Endothelial cell (in vitro differentiated cells): ENCODE results near the gene EDAR. TPM values are rescaled to one million over a fixed set of nuclear protein-coding genes. Genes with fewer than 3 reads are reported as not detected.

Experiments used
- DNase-seq: peaks from one replicate; pipeline ENCODE4 v3.0.0; 2021; ENCODE audit warnings: low spot score
- H3K27ac Mint-ChIP-seq: one replicate; pipeline ENCODE4 v1.8.0; 2021; ENCODE audit warnings: mixed read lengths, inconsistent platforms; ENCODE audit not compliant: unreplicated experiment
- H3K27me3 Mint-ChIP-seq: one replicate; pipeline ENCODE4 v1.8.0; 2021; ENCODE audit warnings: mild to moderate bottlenecking, moderate library complexity, mixed read lengths, inconsistent platforms; ENCODE audit not compliant: unreplicated experiment
- H3K36me3 Mint-ChIP-seq: one replicate; pipeline ENCODE4 v1.8.0; 2021; ENCODE audit warnings: mild to moderate bottlenecking, low read depth, mixed read lengths, inconsistent platforms; ENCODE audit not compliant: unreplicated experiment
- H3K4me1 Mint-ChIP-seq: one replicate; pipeline ENCODE4 v1.8.0; 2021; ENCODE audit warnings: mild to moderate bottlenecking, mixed read lengths, inconsistent platforms; ENCODE audit not compliant: unreplicated experiment
- H3K4me3 Mint-ChIP-seq: one replicate; pipeline ENCODE4 v1.8.0; 2021; ENCODE audit warnings: mild to moderate bottlenecking, mixed read lengths, inconsistent platforms; ENCODE audit not compliant: unreplicated experiment
- H3K9me3 Mint-ChIP-seq: one replicate; pipeline ENCODE4 v1.8.0; 2021; ENCODE audit warnings: mixed read lengths, inconsistent platforms; ENCODE audit not compliant: unreplicated experiment
- total RNA-seq: library from RNA; stranded (reverse); fragmentation: NEBNext Ultra II Directional; extraction: Animal tissue kit (Norgen Biotek cat#: 25700); gene quantifications from one replicate; pipeline ENCODE4 v1.2.1, GENCODE V29; 2021; ENCODE audit not compliant: unreplicated experiment
- TF ChIP-seq, protein P1 (sequence below): fragments of 200-600 bp; sonication (generic); IDR thresholded peaks from one replicate; pipeline ENCODE4 v1.5.0; 2021; ENCODE audit warnings: antibody characterized with exemption; ENCODE audit not compliant: unreplicated experiment

Gene EDAR
- total RNA-seq, 1 donor from 2014 or later: not detected

DNA sequence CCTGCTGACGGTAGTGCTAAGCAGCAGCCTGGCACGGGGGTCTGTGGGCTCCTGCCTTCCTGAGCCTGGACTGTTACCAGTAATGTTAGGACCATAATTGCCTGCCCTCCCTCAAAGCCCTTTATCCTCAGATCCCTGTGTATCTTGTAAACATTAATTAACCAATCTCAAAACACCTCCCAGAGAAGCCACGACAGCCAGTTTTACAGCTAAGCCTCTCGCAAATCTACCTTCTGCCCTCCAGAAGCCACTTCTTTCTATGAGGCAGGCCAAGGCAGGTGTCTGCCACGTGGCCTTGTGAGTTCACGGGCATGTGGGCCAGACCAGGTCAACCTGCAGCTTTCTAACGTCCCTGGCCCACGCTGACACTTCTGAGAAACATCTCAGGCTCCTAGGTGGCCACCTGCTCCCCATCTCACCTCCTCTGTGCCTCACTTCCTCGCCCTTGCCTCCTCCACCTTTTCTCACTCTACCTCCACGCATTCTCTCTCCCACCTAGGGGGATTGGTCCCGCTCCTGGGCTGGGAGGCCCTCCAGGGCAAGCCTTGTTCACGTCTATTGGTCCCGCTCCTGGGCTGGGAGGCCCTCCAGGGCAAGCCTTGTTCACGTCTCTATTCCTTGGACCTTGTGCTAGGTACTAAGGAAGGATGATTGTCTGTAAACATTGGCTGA lies 64.3 kb downstream of the EDAR start:
- Mint-ChIP-seq H3K4me1 (peaks cover 2% of the 10 kb centered on the region), H3K9me3 (no peaks in the 10 kb centered on the region), H3K27me3 (peaks cover 8% of the 10 kb centered on the region), H3K27ac (no peak overlapping the region), H3K36me3 (no peaks in the 10 kb centered on the region), H3K4me3 (no peak overlapping the region)
- TF ChIP-seq, protein P1, sequence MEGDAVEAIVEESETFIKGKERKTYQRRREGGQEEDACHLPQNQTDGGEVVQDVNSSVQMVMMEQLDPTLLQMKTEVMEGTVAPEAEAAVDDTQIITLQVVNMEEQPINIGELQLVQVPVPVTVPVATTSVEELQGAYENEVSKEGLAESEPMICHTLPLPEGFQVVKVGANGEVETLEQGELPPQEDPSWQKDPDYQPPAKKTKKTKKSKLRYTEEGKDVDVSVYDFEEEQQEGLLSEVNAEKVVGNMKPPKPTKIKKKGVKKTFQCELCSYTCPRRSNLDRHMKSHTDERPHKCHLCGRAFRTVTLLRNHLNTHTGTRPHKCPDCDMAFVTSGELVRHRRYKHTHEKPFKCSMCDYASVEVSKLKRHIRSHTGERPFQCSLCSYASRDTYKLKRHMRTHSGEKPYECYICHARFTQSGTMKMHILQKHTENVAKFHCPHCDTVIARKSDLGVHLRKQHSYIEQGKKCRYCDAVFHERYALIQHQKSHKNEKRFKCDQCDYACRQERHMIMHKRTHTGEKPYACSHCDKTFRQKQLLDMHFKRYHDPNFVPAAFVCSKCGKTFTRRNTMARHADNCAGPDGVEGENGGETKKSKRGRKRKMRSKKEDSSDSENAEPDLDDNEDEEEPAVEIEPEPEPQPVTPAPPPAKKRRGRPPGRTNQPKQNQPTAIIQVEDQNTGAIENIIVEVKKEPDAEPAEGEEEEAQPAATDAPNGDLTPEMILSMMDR: no peak
- DNase-seq: no peak

DNA sequence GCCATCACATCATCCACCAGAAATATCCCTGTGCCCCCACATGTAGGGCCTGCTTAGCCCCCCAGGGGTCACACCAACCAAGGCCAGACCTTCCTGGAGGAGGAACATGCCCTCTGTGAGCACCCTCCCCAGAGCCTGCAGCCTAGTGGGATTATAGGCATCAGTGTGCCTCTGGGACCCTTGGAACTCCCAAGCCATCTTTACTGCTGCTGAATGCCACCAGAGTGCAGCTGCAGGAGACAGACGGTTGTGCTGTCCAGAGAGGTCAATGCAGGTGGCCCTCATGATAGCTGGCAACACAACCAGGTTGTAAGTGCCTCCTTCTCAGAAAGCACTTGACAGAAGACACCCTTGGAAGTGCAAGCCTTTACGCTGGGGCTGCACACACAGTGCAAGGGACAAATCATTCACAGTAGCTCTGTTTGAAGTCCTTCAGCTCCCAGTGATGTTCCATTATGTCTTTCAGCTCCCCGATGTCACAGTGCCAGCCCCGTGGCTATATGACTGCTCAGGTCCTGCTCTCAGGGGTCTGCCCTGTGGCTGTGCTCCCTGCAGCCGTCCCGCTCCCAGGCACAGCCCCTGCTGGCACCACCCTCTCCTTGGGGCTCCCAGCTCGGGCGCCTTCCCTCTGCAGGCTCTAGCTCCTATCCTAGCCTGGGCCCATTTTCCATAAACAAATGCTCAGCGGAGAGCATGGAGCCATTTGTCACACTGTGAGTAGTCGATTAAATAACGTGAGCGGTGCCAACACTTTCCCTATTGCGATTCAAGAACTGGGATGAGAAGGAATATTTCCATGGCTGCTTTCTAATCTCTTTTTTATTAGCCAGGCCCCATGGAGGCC lies 65.1 kb downstream of the EDAR start:
- H3K4me3 Mint-ChIP-seq: no peak overlapping the region
- peaks cover 2% of the 10 kb centered on the region for H3K4me1 Mint-ChIP-seq
- TF ChIP-seq, protein P1: no peak
- H3K9me3 Mint-ChIP-seq: no peaks in the 10 kb centered on the region
- H3K27ac Mint-ChIP-seq: no peak overlapping the region
- DNase-seq: no peak
- H3K36me3 Mint-ChIP-seq: no peaks in the 10 kb centered on the region
- H3K27me3 Mint-ChIP-seq: peaks cover 8% of the 10 kb centered on the region

DNA sequence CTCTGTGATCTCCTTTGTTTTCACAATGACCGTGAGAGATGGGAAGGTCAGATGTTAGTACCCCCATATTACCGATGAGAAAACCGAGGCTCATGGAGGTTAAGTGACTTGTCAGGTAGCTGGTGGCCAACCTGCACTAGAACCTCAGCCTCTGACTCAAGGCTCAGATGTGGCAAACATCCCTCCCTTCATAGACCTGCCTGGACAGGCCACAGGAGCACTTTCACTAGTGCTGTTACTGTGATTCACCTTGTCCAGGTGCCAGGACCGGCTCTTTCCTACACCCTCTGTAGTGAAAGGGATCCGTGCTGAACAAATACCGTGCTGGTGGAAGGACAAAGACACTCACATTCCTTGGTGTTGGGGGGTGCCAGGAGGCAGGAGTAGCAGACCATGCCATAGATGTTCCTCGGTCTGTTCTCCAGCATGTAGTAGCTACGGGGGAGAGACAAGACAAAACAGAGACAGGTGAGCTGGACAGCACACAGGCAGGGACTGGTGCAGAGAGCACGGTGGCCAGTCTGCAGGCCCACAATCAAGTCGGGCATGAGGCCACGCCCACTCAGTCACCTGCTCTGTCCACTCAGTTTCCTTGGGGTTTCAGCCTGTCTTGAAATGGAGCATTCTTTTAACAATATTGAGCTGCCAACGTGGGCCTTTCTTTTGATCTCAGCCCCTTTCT lies 65.9 kb downstream of the EDAR start:
- H3K9me3 Mint-ChIP-seq: no peaks in the 10 kb centered on the region
- H3K36me3 Mint-ChIP-seq: no peaks in the 10 kb centered on the region
- H3K4me3 Mint-ChIP-seq: no peak overlapping the region
- H3K4me1 Mint-ChIP-seq: no peaks in the 10 kb centered on the region
- TF ChIP-seq, protein P1: no peak
- no peak overlapping the region for H3K27ac Mint-ChIP-seq
- no peak for DNase-seq
- peaks cover 5% of the 10 kb centered on the region for H3K27me3 Mint-ChIP-seq

DNA sequence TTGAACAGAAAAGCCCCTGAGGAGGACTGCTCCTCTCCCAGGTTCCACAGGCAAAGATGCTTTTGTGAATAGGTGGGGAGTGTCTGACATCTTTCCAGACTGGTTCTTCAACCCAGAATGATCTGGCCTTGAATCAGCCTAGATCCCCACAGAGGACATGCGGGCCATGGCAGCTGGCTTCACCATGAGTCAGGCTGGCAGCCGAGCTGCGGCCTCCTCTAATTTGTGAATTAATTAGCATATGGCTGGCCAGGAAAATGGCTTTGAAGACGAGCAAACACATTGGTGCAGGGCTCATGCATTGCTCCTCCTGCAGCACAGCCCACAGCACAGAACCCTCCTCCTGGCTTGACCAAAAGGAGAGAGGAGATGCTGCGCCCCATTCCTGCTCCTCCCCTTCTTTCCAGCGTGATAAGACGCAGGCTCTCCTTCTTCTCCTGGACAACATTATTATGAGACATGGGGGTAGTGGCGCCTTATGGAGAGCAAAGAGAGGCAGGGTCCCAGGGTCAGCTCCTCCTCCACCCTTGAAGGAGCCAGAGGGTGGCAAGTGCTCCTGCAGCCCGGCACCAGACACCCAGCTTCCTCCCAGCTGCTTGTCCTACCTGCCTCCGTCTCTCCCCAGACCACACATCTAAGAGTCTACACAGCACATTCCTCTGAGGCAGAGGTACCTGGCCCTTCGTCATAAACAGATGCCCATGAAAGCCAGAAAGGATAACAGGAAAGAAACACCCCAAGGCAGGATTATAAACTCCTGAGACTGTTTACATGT lies 66.7 kb downstream of the EDAR start:
- Mint-ChIP-seq H3K27me3 (no peaks in the 10 kb centered on the region), H3K4me3 (no peak overlapping the region), H3K9me3 (no peaks in the 10 kb centered on the region), H3K36me3 (no peaks in the 10 kb centered on the region), H3K4me1 (no peaks in the 10 kb centered on the region), H3K27ac (no peak overlapping the region)
- no peak for DNase-seq
- TF ChIP-seq, protein P1: no peak
